SK-N-SH treated with all-trans-retinoic acid at 6 μM for 48 hours (cell line): ENCODE data around the gene WDR90.

ENCODE experiments used
- ARNTL ChIP-seq: fragments of 450-650 bp; formaldehyde crosslinking; IDR thresholded peaks from 2 replicates; pipeline ENCODE4 v1.5.0; 2020; ENCODE audit warnings: low read depth, mild to moderate bottlenecking, moderate library complexity, borderline replicate concordance
- BACH2 ChIP-seq: fragments of 250-450 bp; sonication (Bioruptor Pico); IDR thresholded peaks from 2 replicates; pipeline ENCODE4 v1.9.0; 2021; ENCODE audit warnings: mild to moderate bottlenecking, borderline replicate concordance
- CREB5 ChIP-seq: fragments of 250-450 bp; sonication (Bioruptor Pico); IDR thresholded peaks from 2 replicates; pipeline ENCODE4 v1.5.1; 2020; ENCODE audit warnings: low read depth, mild to moderate bottlenecking, moderate library complexity
- ESRRG ChIP-seq: fragments of 250-450 bp; sonication (Bioruptor Pico); IDR thresholded peaks from 2 replicates; pipeline ENCODE4 v1.6.1; 2021; ENCODE audit warnings: mild to moderate bottlenecking
- OSR1 ChIP-seq: fragments of 250-450 bp; sonication (Bioruptor Pico); IDR thresholded peaks from 2 replicates; pipeline ENCODE4 v1.8.0; 2022; ENCODE audit warnings: moderate library complexity, mild to moderate bottlenecking, inconsistent platforms
- ZC3H10 ChIP-seq: fragments of 250-450 bp; sonication (Bioruptor Pico); IDR thresholded peaks from 2 replicates; pipeline ENCODE4 v1.5.1; 2021; ENCODE audit warnings: mild to moderate bottlenecking, moderate library complexity

- TF ChIP-seq BACH2 (CRISPR knock-in tag) (no peak), OSR1 (CRISPR knock-in tag) (no peak), ARNTL (no peak), CREB5 (CRISPR knock-in tag) (no peak), ESRRG (no peak), ZC3H10 (CRISPR knock-in tag) (no peak)
Observed at GRCh38 chr16:682493-683395, 33.6 kb downstream of the WDR90 start.
